Testis (tissue), 2 donors: Measurements from ENCODE around the gene SMC1B.

ENCODE experiments used
- CTCF ChIP-seq, 3 experiments: fragments of 450-650 bp in 2 of 3; fragments of 200-600 bp in 1 of 3; sonication (generic) in 1 of 3; IDR thresholded peaks; one replicate each; pipeline ENCODE4 v1.5.1; 2016 to 2019; ENCODE audit warnings: antibody characterized with exemption in 3 of 3, mild to moderate bottlenecking in 2 of 3, moderate library complexity in 1 of 3
- POLR2A ChIP-seq: fragments of 450-650 bp; IDR thresholded peaks from one replicate; pipeline ENCODE4 v1.6.1; 2017; ENCODE audit warnings: antibody characterized with exemption, mild to moderate bottlenecking, moderate library complexity

DNA sequence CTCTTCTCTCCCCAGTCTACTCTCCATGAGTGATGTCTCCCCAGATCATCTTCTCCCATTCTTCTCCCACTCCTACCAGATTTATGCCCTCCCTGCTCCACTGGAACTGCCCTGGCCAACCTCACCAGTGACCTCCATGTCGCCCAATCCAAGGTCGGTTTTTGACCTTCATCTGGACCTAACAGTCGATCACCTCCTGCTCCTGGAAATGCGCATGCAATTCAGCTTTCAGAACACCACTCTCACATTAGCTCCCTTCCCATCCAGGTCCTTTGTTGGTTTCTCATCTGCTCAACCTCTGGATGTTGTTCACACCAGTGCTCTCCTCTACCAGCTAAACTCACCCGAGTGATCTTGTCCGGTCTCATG is 5.4 kb upstream of the SMC1B start:
- TF ChIP-seq CTCF (IDR thresholded peaks at IDR 0.05) (no peak), POLR2A (no peak)
